Retinal pigment epithelial cell (primary cell): ENCODE results near the gene SNAPC4.

ENCODE experiments used
- DNase-seq: peaks from one replicate; pipeline ENCODE4 v3.0.0-alpha.2; 2010; ENCODE audit warnings: low read depth
- H3K4me3 ChIP-seq: 2 replicates; pipeline ENCODE4 v1.5.1; 2011; ENCODE audit warnings: mild to moderate bottlenecking, low read length, control low read depth, moderate library complexity
- CTCF ChIP-seq: conservative IDR thresholded peaks from 2 replicates; pipeline ENCODE4 v1.5.1; 2011; ENCODE audit warnings: low read depth, low read length, control low read depth, inconsistent platforms

SNAPC4 gene

GRCh38 chr9:136358888-136359287, 41.1 kb downstream of the SNAPC4 start:
- no peak overlapping the region for H3K4me3 ChIP-seq
- DNase-seq = no peak
- TF ChIP-seq CTCF = no peak

GRCh38 chr9:136358016-136358415, 42.0 kb downstream of the SNAPC4 start:
- H3K4me3 ChIP-seq = no peak overlapping the region
- DNase-seq = no peak
- TF ChIP-seq CTCF = no peak

- no peak for TF ChIP-seq CTCF
- no peak for DNase-seq
- H3K4me3 ChIP-seq = no peak overlapping the region
Observed at GRCh38 chr9:136357202-136357725, 42.7 kb downstream of the SNAPC4 start.

GRCh38 chr9:136355616-136356557, 44.1 kb downstream of the SNAPC4 start:
- DNase-seq = no peak
- H3K4me3 ChIP-seq = no peak overlapping the region
- TF ChIP-seq CTCF = no peak

- DNase-seq = no peak
- TF ChIP-seq CTCF = no peak
- H3K4me3 ChIP-seq = no peak overlapping the region
Observed at GRCh38 chr9:136354592-136355085, 45.3 kb downstream of the SNAPC4 start.

GRCh38 chr9:136353757-136354488, 46.0 kb downstream of the SNAPC4 start:
- H3K4me3 ChIP-seq = no peak overlapping the region
- no peak for TF ChIP-seq CTCF
- no peak for DNase-seq
